GM21786 (cell line): Measurements from ENCODE around the gene ABLIM2.

Source experiments
- ATAC-seq: cut with Tn5 transposase; IDR thresholded peaks from one replicate; pipeline ENCODE4 v1.9.1; 2021; ENCODE audit not compliant: unreplicated experiment

Gene ABLIM2

GRCh38 chr4:8076023-8076422 is 82.6 kb downstream of the ABLIM2 start:
- ATAC-seq: no peak

- no peak for ATAC-seq
Observed at GRCh38 chr4:8073206-8073863, 85.3 kb downstream of the ABLIM2 start.

GRCh38 chr4:8072235-8072968 is 86.2 kb downstream of the ABLIM2 start:
- ATAC-seq: no peak

DNA sequence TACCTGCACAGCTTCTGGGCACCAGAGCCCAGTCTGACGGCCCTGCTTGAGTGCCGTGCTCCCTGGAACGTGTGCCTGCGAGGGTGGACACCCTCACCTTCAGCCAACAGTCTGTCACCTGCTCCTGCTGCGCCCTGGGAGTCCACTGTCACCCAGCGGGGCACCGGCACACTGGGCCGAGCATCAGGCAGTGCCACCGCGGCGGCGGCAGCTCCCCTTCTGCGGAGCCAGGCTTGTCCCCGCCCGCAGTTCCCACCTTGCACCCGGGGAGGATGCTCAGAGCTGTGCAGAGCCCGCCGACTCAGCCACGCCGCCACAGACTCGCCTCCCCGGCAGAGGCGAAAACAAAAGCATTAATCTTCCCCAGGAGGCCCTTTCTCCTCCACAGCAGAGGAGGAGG is 86.8 kb downstream of the ABLIM2 start:
- no peak for ATAC-seq

DNA sequence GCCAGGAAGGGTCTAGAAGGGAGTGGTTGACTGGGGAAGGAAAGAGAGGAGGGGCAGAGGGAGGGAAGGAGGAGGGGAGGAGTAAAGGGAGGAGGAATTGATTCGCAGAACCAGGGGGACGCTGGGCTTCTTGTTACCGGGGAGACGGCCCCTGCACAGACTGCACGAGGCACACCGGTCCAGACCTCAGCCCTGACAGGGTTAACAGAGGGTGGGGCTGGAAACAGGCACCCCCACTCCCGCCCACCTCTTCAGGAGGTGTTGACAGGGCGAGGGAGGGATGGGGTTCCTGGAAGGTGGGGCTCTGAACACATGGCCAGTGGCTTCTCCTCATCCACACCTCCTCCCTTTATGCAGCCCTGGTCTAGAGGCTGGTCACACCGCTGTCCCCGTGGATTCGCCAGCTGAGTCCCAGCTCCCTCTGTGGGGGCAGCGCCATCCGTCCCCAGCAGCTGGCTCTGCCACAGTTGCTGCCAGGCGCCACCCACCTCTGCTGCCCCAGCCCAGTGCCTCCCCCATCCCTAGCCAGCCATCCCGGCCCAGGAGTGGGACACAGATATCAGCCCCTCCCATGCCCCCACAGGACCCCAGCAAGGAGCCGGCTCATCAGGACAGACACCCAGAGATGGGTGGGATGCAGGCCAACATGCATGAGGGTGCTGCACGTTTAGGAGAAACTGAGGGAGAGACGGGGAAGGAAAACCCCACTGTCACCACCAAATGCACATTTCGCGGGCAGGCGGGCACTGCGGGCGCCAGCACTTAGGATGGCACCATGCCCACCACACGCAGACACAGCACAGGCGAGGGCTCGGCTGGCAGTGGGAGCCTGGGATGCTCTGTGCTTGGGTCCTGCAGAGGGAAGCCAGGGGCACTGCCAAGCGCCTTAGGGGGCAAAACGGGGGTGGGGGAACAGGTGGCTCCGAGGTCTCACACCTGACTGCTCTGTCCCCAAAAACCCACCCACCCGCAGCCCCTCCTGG is 87.6 kb downstream of the ABLIM2 start:
- ATAC-seq: no peak

DNA sequence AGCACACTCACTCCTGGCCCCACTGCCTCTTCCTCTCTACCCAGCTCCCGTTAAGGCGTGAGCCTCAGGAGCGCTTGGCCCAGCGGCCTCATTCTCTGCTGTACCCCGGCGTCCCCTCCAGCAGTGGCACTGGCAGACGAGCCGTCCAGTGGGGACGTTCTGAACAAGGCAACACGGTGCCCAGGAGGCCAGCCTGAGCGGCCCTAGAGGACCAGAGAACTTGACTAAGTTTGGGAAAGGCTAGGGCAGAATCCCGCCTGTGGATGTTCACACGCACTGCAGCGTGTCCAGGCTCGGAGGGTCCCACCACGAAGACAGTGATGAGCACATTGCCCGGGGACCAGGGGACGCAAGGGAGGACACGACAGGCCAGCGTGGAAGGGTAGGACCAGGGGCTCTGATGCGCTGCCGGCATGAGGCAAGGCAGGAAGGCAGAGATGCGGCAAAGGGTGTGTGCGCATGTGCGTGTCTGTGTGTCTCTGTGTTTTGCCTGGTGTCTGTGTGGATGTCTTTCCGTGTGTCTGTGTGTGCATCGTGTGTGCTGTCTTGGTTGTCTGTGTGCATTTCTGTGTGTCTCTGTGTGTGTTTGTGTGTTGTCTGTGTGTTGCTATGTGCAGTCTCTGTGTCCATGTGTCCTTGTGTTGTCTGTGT is 89.4 kb downstream of the ABLIM2 start:
- ATAC-seq: no peak

DNA sequence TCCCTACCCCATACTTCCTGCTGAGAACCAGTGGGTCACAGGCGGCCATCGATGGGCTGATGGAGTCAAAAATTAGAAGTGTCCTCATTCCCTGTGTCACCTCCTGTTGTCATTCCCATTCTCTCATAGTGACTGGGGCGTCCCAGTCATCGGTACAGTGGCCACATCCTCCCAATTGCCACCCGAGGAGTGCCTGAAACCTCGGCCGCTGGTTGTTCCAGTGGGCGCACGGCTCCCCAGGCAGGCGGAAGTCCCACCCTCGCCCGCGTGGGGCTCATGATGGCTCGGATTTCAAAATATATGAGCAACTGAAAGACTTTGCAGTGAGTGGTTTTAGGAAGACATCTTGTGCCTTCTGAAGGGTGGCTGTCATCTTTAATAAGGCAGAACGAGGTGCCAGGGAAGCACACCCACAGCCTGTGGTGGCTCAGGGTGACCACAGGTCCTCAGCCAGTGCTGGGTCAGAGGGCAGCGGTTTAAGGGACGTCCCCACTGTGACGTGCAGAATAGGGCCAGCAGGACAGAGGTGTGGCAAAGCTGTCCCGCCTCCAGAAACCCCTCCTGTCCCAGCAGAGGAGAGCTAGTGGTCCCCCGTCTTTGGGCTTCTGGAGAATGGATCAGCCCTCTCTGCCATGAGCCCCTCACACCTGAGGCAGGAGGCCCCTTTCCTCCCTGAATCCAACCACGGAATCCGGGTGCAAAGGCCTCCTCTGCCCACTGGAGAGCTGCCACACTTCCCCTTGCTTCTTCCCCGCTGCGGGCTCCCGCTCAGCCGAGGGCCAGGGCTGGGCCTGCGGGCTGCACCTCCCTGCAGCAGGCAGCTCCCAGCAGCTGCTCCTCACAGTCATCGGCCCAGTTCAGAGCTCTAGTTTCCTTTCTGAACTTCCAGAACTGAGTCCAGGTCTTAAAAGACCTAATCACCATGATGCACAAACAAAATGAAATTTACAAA is 90.4 kb downstream of the ABLIM2 start:
- no peak for ATAC-seq

DNA sequence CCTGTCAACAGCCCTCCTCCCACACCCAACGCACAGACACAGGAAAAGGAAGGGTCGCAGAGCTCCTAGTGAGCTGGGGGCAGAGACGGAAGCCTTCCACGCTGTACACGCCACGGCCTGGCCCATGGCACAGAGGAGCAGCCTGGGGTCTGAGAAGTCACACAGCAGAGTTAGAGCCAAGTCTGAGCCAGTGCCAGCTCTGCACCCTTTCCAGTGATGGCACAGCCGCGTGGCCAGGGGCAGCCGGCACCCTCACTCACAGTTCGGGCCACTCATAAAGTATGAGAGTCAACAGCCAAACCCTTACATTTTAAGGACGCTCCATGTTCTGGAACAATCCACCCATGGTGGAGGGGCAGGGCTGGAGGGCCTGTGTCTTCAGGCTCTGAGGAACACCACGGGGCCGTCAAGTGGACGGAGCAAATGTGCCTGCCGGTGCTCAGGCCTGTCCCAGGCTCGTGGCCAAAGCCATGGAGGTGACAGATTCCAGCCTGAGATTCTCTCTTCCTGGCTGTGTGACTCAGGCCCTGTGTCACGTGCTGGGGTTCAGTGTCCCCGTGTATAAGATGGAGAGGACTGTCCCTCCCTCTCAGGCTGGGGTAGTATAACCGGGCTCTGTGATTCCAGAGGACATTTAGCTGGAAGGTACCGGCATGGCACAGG is 91.2 kb downstream of the ABLIM2 start:
- ATAC-seq: no peak

- no peak for ATAC-seq
Observed at GRCh38 chr4:8066336-8066931, 92.2 kb downstream of the ABLIM2 start.

- no peak for ATAC-seq
Observed at GRCh38 chr4:8063974-8064563, 94.5 kb downstream of the ABLIM2 start.

DNA sequence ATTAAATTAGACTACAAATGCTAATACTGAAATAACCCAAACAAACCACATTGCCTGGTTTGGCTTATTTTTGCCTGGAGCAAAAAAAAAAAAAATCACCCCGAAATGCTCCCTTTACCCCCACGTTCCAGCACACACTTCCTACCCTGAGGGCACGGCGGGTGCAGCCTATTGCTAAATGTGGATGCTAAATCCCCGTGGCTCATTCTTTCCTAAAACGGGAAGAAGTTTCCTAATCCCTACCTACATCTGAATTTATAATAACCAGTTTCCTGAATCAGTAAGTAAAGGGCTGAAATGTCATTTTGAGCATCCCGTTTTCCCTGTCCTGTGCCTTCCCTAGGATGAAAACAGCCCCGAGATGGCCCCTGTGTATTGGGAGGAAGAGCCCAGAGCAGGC is 97.0 kb downstream of the ABLIM2 start:
- no peak for ATAC-seq

DNA sequence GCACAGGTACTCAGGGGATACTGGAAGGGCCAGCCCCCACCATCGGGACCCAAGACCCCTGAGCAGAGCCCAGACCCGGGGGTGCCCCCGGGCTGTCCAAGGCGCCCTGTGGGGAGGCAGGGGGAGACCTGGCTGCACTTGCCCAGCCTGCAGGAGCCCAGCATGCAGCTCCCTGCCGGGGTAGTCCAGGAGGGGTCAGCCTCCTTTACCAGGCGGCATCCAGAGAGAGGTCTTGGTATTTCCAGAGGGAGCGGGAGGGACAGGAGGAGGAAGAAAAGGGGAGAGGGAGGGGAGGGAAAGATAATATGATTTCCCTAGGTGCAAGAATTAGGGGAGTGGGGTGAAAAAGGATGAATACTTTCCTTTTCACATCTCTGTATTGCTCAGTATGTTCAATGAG is 97.5 kb downstream of the ABLIM2 start:
- ATAC-seq: no peak

DNA sequence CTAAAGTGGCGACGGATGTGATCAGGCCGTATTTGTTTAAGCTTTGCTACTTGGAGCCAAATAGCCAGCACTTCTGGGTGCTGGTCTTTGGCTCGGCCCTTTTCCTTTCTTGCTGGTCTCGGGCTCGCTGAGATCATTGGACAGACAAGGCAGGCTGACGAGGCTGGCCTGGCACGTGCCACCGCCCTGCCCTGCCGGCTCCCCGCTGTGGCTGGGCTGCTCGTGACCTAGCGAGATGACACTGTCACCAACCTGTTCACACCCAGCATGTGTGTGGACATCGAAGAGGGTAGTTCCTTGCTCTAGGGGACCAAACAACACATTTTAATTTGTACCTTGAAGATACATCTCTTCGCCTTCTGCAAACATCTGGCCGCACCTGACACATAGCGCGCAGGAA is 98.0 kb downstream of the ABLIM2 start:
- no peak for ATAC-seq

GRCh38 chr4:8058031-8058479 is 100.6 kb downstream of the ABLIM2 start:
- no peak for ATAC-seq

GRCh38 chr4:8055206-8055605 is 103.4 kb downstream of the ABLIM2 start:
- no peak for ATAC-seq

GRCh38 chr4:8053688-8054449 is 104.7 kb downstream of the ABLIM2 start:
- no peak for ATAC-seq

DNA sequence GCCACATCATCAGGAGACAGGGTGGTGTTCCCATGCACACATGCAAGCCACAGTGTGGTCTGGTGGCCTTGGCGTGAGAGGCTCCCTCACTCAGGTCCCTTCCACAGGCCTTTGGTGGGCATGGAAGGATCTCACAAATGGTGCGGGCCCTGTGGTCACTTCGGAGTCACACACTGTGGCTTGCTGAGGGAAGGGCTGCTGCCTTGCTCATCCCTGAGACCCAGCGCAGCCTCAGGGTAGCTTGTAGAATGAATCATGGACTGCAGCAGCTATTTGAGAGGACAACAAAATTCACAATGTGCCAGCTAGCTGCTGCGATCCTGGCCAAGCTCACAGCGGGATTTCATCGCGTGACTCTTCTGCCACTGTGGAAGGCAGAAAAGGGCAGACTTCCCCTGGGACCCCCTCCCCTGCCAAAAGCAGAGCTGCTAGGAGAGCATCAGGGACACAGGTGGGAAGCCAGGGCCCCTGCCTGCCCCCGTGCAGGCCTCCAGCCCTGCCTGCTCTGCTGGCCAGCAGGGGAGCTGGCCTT is 106.4 kb downstream of the ABLIM2 start:
- no peak for ATAC-seq

DNA sequence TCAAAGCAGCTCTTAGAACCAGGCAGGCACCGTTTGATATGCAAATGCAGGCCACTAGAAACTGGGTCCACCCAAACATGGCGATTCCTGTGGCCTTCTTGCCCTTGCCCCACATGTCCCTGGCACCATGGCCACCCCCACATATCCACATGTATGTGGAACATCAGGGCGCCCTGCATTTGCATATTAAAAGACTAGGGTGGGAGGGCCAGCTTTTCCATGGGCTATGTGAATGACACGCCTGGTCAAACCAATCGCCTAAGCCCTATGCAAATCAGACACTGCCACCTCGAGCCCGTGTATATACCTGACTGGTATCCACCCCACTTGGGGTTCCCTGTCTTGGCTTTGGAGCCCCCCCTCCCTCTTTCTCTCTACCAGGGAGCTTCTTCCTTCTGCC is 107.0 kb downstream of the ABLIM2 start:
- ATAC-seq: no peak
